Measurements from ENCODE around the gene NDUFAF4. TPM values are rescaled to one million over a fixed set of nuclear protein-coding genes. Genes with fewer than 3 reads are reported as not detected.

Gene NDUFAF4
- total and polyA plus RNA-seq, 7 donors: 15.1 to 38.1 (median 29.9) TPM

- WGBS, 2 donors: 78 to 79% methylated on average over 2 of the region's 2 CpGs
- intact Hi-C loops (cut with DNase I): no loop called here
These were observed 44.6 kb downstream of the NDUFAF4 start for GRCh38 chr6:96853083-96853482.

DNA sequence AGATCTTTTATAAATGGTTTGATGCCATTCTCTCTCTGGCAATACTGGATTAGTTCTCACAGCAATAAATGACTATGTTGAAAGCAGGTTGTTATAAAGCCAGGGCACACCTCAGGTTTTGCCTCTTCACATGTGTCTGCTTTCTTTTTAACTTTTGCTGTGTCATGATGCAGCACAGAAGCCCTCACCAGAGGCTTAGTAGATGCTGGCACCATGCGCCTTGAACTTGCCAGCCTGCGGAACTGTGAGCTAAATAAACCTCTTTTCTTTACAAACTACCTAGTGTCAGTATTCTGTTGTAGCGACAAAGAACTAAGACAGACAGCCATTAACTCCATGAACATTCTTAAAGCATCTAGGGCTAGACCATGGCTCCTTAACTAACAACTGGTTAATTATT, 45.1 kb downstream of the NDUFAF4 start:
- DNase-seq: no peak
- Histone ChIP-seq H3K27ac (no peak overlapping the region), H3K27me3 (no peaks in the 10 kb centered on the region), H3K36me3 (no peaks in the 10 kb centered on the region), H3K9me3 (no peaks in the 10 kb centered on the region), H3K4me3 (no peak overlapping the region), H3K4me1 (no peaks in the 10 kb centered on the region)
- TF ChIP-seq POLR2A (IDR thresholded peaks at IDR 0.05) (no peak), CTCF (IDR thresholded peaks at IDR 0.05) (no peak), EP300 (IDR thresholded peaks at IDR 0.05) (no peak)
- intact Hi-C loops (cut with DNase I): no loop called here
- 89 to 94% methylated on average over 3 of the region's 3 CpGs for WGBS, 2 donors

More at GRCh38 chr6:96853083-96853482, 44.6 kb downstream of the NDUFAF4 start:
- TF ChIP-seq EP300 (IDR thresholded peaks at IDR 0.05): no peak
- TF ChIP-seq POLR2A (IDR thresholded peaks at IDR 0.05): no peak
- TF ChIP-seq POLR2AphosphoS5 (IDR thresholded peaks at IDR 0.05): no peak
- TF ChIP-seq CTCF (IDR thresholded peaks at IDR 0.05): no peak
- H3K27me3 ChIP-seq: no peaks in the 10 kb centered on the region
- no peak for DNase-seq
- no peak overlapping the region for H3K4me3 ChIP-seq
- no peaks in the 10 kb centered on the region for H3K36me3 ChIP-seq
- no peaks in the 10 kb centered on the region for H3K4me1 ChIP-seq
- H3K9me3 ChIP-seq: no peaks in the 10 kb centered on the region
- H3K27ac ChIP-seq: no peak overlapping the region

DNA sequence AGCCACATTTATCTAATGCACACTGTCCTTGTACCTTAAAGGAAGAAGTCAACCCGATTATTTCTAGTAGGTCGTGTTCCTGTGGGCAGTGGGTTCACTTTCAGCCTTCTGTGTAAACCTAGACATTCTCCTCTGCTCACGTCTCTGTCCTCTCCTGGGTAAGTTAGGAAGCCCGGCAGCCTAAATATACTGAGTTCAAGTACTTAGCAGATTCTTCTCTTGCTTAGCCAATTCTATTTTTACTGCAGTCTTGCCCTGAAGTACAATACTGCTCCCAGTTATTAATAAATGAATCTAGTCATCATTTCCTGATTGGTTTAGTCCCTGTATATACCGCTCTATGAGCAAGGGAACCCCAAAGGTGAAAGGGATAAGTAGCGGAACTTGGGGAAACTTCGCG, 45.8 kb downstream of the NDUFAF4 start:
- Histone ChIP-seq H3K27me3 (no peaks in the 10 kb centered on the region), H3K4me1 (no peaks in the 10 kb centered on the region), H3K9me3 (peaks cover 0 to 3% (median 0%) of the 10 kb centered on the region in 4 donors), H3K27ac (no peak overlapping the region), H3K4me3 (no peak overlapping the region), H3K36me3 (no peaks in the 10 kb centered on the region)
- intact Hi-C loops (cut with DNase I): no loop called here
- TF ChIP-seq POLR2A (IDR thresholded peaks at IDR 0.05) (no peak), EP300 (IDR thresholded peaks at IDR 0.05) (no peak)
- DNase-seq: no peak
- 91 to 92% methylated on average over 8 of the region's 8 CpGs for WGBS, 2 donors

DNA sequence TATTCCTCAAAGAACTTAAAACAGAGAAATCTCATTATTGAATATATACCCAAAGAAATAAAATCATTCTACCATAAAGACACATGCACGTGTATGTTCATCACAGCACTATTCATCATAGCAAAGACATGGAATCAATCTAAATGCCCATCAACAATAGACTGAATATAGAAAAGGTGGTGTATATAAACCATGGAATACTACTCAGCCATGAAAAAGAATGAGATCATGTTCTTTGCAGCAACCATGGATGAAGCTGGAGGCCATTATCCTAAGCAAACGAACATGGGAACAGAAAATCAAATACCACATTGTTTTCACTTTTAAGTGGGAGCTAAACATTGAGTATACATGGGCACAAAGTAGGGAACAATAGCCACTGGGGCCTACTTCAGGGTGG, 48.1 kb downstream of the NDUFAF4 start:
- no peak for DNase-seq
- peaks cover 0 to 3% (median 0%) of the 10 kb centered on the region in 4 donors for H3K9me3 ChIP-seq
- H3K27me3 ChIP-seq: no peaks in the 10 kb centered on the region
- no peak for TF ChIP-seq POLR2AphosphoS5 (IDR thresholded peaks at IDR 0.05)
- TF ChIP-seq CTCF (IDR thresholded peaks at IDR 0.05): no peak
- TF ChIP-seq POLR2A (IDR thresholded peaks at IDR 0.05): no peak
- TF ChIP-seq EP300 (IDR thresholded peaks at IDR 0.05): no peak
- no peak overlapping the region for H3K27ac ChIP-seq
- H3K4me3 ChIP-seq: no peak overlapping the region
- H3K36me3 ChIP-seq: no peaks in the 10 kb centered on the region
- 69 to 79% methylated on average over 2 of the region's 2 CpGs for WGBS, 2 donors
- intact Hi-C loops (cut with DNase I): no loop called here
- H3K4me1 ChIP-seq: no peaks in the 10 kb centered on the region

- no peaks in the 10 kb centered on the region for H3K36me3 ChIP-seq
- no peaks in the 10 kb centered on the region for H3K4me1 ChIP-seq
- no peaks in the 10 kb centered on the region for H3K27me3 ChIP-seq
- H3K27ac ChIP-seq: no peak overlapping the region
- no peak overlapping the region for H3K4me3 ChIP-seq
- DNase-seq: no peak
- intact Hi-C loops (cut with DNase I): no loop called here
- TF ChIP-seq CTCF (IDR thresholded peaks at IDR 0.05) (no peak), POLR2A (IDR thresholded peaks at IDR 0.05) (no peak), POLR2AphosphoS5 (IDR thresholded peaks at IDR 0.05) (no peak), EP300 (IDR thresholded peaks at IDR 0.05) (no peak)
- H3K9me3 ChIP-seq: peaks cover 0 to 4% (median 2%) of the 10 kb centered on the region in 4 donors
These were observed 53.2 kb downstream of the NDUFAF4 start for GRCh38 chr6:96844530-96844929.

Measured in sigmoid colon (tissue), 7 donors.